Sigmoid colon (tissue), 4 donors: ENCODE data around the gene CTXN1.
"Not testable (repeated sequence)": the region's sequence is repeated elsewhere in the genome, so short reads cannot be mapped to it uniquely, and the experiment has no call there.

Experiments
- POLR2A ChIP-seq, 2 donors: fragments of 450-650 bp; IDR thresholded peaks; one replicate each; pipeline ENCODE4 v1.6.1; 2016; ENCODE audit warnings: antibody characterized with exemption in 2 of 2, mild to moderate bottlenecking in 2 of 2, moderate library complexity in 2 of 2
- POLR2AphosphoS5 ChIP-seq, 4 donors: sonication (generic); formaldehyde crosslinking; IDR thresholded peaks; one replicate each; pipeline ENCODE4 v1.6.1; 2017; ENCODE audit warnings: antibody characterized with exemption in 4 of 4
- TF ChIP-seq, protein P1 (sequence below), 4 experiments: fragments of 450-650 bp in 3 of 4; fragments of 200-600 bp in 1 of 4; IDR thresholded peaks; one replicate each; pipeline ENCODE4 v1.5.1; 2016 to 2019; ENCODE audit warnings: antibody characterized with exemption in 4 of 4, mild to moderate bottlenecking in 3 of 4, moderate library complexity in 2 of 4

DNA sequence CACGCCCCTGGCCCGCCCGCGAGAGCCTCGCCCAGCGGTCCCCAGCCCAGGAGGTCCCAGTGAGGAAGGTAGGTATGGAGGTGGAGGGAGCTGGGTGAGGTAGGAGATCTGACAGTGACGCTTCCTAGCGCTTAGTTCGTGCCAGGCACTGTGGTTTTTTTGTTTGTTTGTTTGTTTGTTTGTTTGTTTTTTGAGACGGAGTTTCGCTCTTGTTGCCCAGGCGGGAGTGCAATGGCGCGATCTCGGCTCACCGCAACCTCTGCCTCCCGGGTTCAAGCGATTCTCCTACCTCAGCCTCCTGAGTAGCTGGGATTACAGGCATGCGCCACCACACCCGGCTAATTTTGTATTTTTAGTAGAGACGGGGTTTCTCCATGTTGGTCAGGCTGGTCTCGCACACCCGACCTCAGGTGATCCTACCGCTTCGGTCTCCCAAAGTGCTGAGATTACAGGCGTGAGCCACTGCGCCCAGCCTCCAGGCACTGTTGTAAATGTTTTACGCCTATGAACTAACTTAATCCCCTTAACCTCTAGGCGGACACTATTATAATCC is 7.8 kb downstream of the CTXN1 start:
- TF ChIP-seq, protein P1, sequence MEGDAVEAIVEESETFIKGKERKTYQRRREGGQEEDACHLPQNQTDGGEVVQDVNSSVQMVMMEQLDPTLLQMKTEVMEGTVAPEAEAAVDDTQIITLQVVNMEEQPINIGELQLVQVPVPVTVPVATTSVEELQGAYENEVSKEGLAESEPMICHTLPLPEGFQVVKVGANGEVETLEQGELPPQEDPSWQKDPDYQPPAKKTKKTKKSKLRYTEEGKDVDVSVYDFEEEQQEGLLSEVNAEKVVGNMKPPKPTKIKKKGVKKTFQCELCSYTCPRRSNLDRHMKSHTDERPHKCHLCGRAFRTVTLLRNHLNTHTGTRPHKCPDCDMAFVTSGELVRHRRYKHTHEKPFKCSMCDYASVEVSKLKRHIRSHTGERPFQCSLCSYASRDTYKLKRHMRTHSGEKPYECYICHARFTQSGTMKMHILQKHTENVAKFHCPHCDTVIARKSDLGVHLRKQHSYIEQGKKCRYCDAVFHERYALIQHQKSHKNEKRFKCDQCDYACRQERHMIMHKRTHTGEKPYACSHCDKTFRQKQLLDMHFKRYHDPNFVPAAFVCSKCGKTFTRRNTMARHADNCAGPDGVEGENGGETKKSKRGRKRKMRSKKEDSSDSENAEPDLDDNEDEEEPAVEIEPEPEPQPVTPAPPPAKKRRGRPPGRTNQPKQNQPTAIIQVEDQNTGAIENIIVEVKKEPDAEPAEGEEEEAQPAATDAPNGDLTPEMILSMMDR (IDR thresholded peaks at IDR 0.05): peak in 1 of 4 experiments; percentile 0
- TF ChIP-seq POLR2A, POLR2AphosphoS5 (IDR thresholded peaks at IDR 0.05): not testable (repeated sequence)
